ENCODE data around the gene GJB6.

- TF ChIP-seq ZNF792 (tag by site-specific recombination; IDR thresholded peaks at IDR 0.05) (no peak), CTCF (tag by site-specific recombination; IDR thresholded peaks at IDR 0.05) (no peak), KLF9 (tag by site-specific recombination; IDR thresholded peaks at IDR 0.05; ENCODE audit: low read depth) (no peak), PBX3 (CRISPR knock-in tag; IDR thresholded peaks at IDR 0.05) (no peak), GLIS2 (tag by site-specific recombination; IDR thresholded peaks at IDR 0.05) (no peak), ZNF274 (IDR thresholded peaks at IDR 0.05; ENCODE audit: low read length) (no peak), ZNF274 (tag by site-specific recombination; IDR thresholded peaks at IDR 0.05; ENCODE audit: borderline replicate concordance) (no peak), ZNF558 (tag by site-specific recombination; IDR thresholded peaks at IDR 0.05) (no peak), RBAK (tag by site-specific recombination; IDR thresholded peaks at IDR 0.05) (no peak)
These were observed 17.8 kb upstream of the GJB6 start for GRCh38 chr13:20249913-20250312.
